H9 (cell line): ENCODE measurements around the gene SSH3. TPM values are rescaled to one million over a fixed set of nuclear protein-coding genes. Genes with fewer than 3 reads are reported as not detected.

ENCODE experiments used
- DNase-seq: peaks from one replicate; pipeline ENCODE4 v3.0.0-alpha.2; 2017
- H2AFZ ChIP-seq: one replicate; pipeline ENCODE4 v1.6.1; 2013; ENCODE audit warnings: mild to moderate bottlenecking, low read length, control low read depth, moderate library complexity
- H2AK5ac ChIP-seq: 2 replicates; pipeline ENCODE4 v1.6.1; 2013; ENCODE audit warnings: low read length, control low read depth, mixed read lengths; ENCODE audit not compliant: insufficient read length
- H2BK120ac ChIP-seq: one replicate; pipeline ENCODE4 v1.6.1; 2013; ENCODE audit warnings: low read depth, mild to moderate bottlenecking, low read length, control low read depth, inconsistent platforms; ENCODE audit not compliant: poor library complexity, severe bottlenecking
- H2BK12ac ChIP-seq: 2 replicates; pipeline ENCODE4 v1.6.1; 2013; ENCODE audit warnings: low read length, control low read depth, mixed read lengths, low read depth; ENCODE audit not compliant: insufficient read length
- H2BK15ac ChIP-seq: 2 replicates; pipeline ENCODE4 v1.6.1; 2013; ENCODE audit warnings: low read depth, low read length, control low read depth
- H2BK20ac ChIP-seq: one replicate; pipeline ENCODE4 v1.6.1; 2013; ENCODE audit warnings: low read depth, mild to moderate bottlenecking, low read length, control low read depth, inconsistent platforms; ENCODE audit not compliant: poor library complexity, severe bottlenecking
- H2BK5ac ChIP-seq: 2 replicates; pipeline ENCODE4 v1.6.1; 2013; ENCODE audit warnings: low read length, control low read depth, mixed read lengths; ENCODE audit not compliant: insufficient read length
- H3K14ac ChIP-seq: 2 replicates; pipeline ENCODE4 v1.6.1; 2013; ENCODE audit warnings: low read length, control low read depth; ENCODE audit not compliant: insufficient read depth
- H3K18ac ChIP-seq: 2 replicates; pipeline ENCODE4 v1.6.1; 2013; ENCODE audit warnings: low read depth, mild to moderate bottlenecking, mixed read lengths, low read length, control low read depth; ENCODE audit not compliant: insufficient read length
- H3K23ac ChIP-seq: 2 replicates; pipeline ENCODE4 v1.6.1; 2013; ENCODE audit warnings: low read length, control low read depth, mixed read lengths, low read depth; ENCODE audit not compliant: insufficient read length
- H3K23me2 ChIP-seq: 2 replicates; pipeline ENCODE4 v1.6.1; 2013; ENCODE audit warnings: low read depth, mild to moderate bottlenecking, mixed read lengths, low read length, control low read depth; ENCODE audit not compliant: insufficient read length, poor library complexity, severe bottlenecking
- H3K27ac ChIP-seq: 2 replicates; pipeline ENCODE4 v1.5.1; 2013; ENCODE audit warnings: low read length, control low read depth, mixed read lengths, low read depth; ENCODE audit not compliant: insufficient read length
- H3K27me3 ChIP-seq: 2 replicates; pipeline ENCODE4 v1.6.1; 2013; ENCODE audit warnings: low read length, control low read depth, inconsistent platforms; ENCODE audit not compliant: insufficient read depth
- H3K4ac ChIP-seq: 2 replicates; pipeline ENCODE4 v1.6.1; 2013; ENCODE audit warnings: low read depth, mild to moderate bottlenecking, control low read depth, inconsistent platforms, low read length, moderate library complexity
- H3K4me1 ChIP-seq: 2 replicates; pipeline ENCODE4 v1.6.1; 2013; ENCODE audit warnings: low read length, control low read depth, inconsistent platforms; ENCODE audit not compliant: insufficient read depth
- H3K4me2 ChIP-seq: 2 replicates; pipeline ENCODE4 v1.6.1; 2013; ENCODE audit warnings: low read length, control low read depth, mixed read lengths; ENCODE audit not compliant: insufficient read length, insufficient read depth
- H3K56ac ChIP-seq: 2 replicates; pipeline ENCODE4 v1.6.1; 2013; ENCODE audit warnings: low read depth, mild to moderate bottlenecking, mixed read lengths, low read length, control low read depth; ENCODE audit not compliant: insufficient read length
- H3K79me1 ChIP-seq: 2 replicates; pipeline ENCODE4 v1.6.1; 2013; ENCODE audit warnings: low read depth, mild to moderate bottlenecking, moderate library complexity, low read length, control low read depth, inconsistent platforms; ENCODE audit not compliant: insufficient read depth, poor library complexity, severe bottlenecking
- H3K79me2 ChIP-seq: 2 replicates; pipeline ENCODE4 v1.6.1; 2013; ENCODE audit warnings: low read length, control low read depth, inconsistent platforms; ENCODE audit not compliant: insufficient read depth
- H3K9ac ChIP-seq: 2 replicates; pipeline ENCODE4 v1.6.1; 2013; ENCODE audit warnings: low read length, control low read depth, mixed read lengths; ENCODE audit not compliant: insufficient read length; ENCODE audit errors: extremely low read depth
- H3K9me3 ChIP-seq: one replicate; pipeline ENCODE4 v1.6.1; 2013; ENCODE audit warnings: low read depth, low read length, inconsistent platforms; ENCODE audit not compliant: control insufficient read depth
- H3T11ph ChIP-seq: one replicate; pipeline ENCODE4 v1.6.1; 2013; ENCODE audit warnings: mild to moderate bottlenecking, low read length, control low read depth, inconsistent platforms
- H4K20me1 ChIP-seq: one replicate; pipeline ENCODE4 v1.6.1; 2013; ENCODE audit not compliant: control insufficient read depth, insufficient read length, insufficient read depth
- H4K5ac ChIP-seq: 2 replicates; pipeline ENCODE4 v1.6.1; 2013; ENCODE audit warnings: low read depth, mild to moderate bottlenecking, mixed read lengths, low read length, control low read depth; ENCODE audit not compliant: insufficient read length
- H4K8ac ChIP-seq: replicated peaks from 2 replicates; pipeline ENCODE4 v1.6.1; 2013; ENCODE audit warnings: low read length, control low read depth, mixed read lengths, low read depth; ENCODE audit not compliant: insufficient read length
- H4K91ac ChIP-seq: 2 replicates; pipeline ENCODE4 v1.6.1; 2013; ENCODE audit warnings: low read depth, mild to moderate bottlenecking, moderate library complexity, mixed read lengths, low read length, control low read depth; ENCODE audit not compliant: insufficient read length
- H3K27ac Mint-ChIP-seq, 3 experiments: 2 replicates in 2 of 3; 3 replicates in 1 of 3; pipeline ENCODE4 v1.8.0; 2020 to 2021; ENCODE audit warnings: mixed read lengths in 3 of 3, mild to moderate bottlenecking in 1 of 3, moderate library complexity in 1 of 3
- H3K27me3 Mint-ChIP-seq: 2 replicates; pipeline ENCODE4 v1.8.0; 2021; ENCODE audit warnings: low read depth, mild to moderate bottlenecking, moderate library complexity, mixed read lengths
- H3K36me3 Mint-ChIP-seq, 3 experiments: 2 replicates in 2 of 3; 3 replicates in 1 of 3; pipeline ENCODE4 v1.8.0; 2020 to 2021; ENCODE audit warnings: low read depth in 3 of 3, mixed read lengths in 3 of 3; ENCODE audit not compliant: insufficient read depth in 1 of 3
- H3K4me1 Mint-ChIP-seq, 2 experiments: 2 replicates each; pipeline ENCODE4 v1.8.0; 2020; ENCODE audit warnings: mixed read lengths in 2 of 2
- H3K4me3 Mint-ChIP-seq, 2 experiments: 2 replicates in 1 of 2; 3 replicates in 1 of 2; pipeline ENCODE4 v1.8.0; 2020 to 2021; ENCODE audit warnings: mild to moderate bottlenecking in 2 of 2, mixed read lengths in 2 of 2, moderate library complexity in 1 of 2
- H3K9me3 Mint-ChIP-seq, 2 experiments: 2 replicates in 1 of 2; 3 replicates in 1 of 2; pipeline ENCODE4 v1.8.0; 2020; ENCODE audit warnings: mild to moderate bottlenecking in 2 of 2, mixed read lengths in 2 of 2, moderate library complexity in 1 of 2
- WGBS: extraction: QIAGEN DNeasy Blood & Tissue Kit; methylation state at CpG from one replicate; pipeline ENCODE4 v1.1.7; 2013; ENCODE audit warnings: missing lambda C conversion rate, low lambda C conversion rate, mixed read lengths; ENCODE audit not compliant: insufficient read length; ENCODE audit errors: extremely low coverage; 5-methylcytosine and 5-hydroxymethylcytosine counted together
- total RNA-seq: library from RNA; stranded (reverse); gene quantifications from 2 replicates; pipeline ENCODE4 v1.2.1, GENCODE V29; 2021
- TF ChIP-seq, protein P1 (sequence below): fragments of 200-600 bp; sonication (generic); conservative IDR thresholded peaks from 3 replicates; pipeline ENCODE4 v1.8.0; 2021; ENCODE audit warnings: antibody characterized with exemption, mild to moderate bottlenecking

The SSH3 gene
- total RNA-seq, 1 experiment from 2014 or later: 42.2 TPM

DNA sequence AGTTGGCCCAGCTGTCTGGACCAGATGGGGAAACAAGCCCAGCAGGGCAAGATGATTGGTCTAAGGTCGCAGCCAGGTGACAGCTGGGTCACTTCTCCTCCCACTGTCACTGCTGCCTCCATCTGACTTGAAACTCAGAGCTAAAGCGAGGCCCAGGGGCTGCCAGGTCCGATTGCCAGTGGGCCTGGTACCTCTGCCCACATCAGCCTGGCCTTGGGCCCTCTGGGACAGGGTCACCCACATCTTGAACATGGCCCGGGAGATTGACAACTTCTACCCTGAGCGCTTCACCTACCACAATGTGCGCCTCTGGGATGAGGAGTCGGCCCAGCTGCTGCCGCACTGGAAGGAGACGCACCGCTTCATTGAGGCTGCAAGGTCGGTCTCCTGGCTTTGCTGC is 5.8 kb downstream of the SSH3 start:
- no peak overlapping the region for H4K91ac ChIP-seq
- no peaks in the 10 kb centered on the region for H3K4me1 ChIP-seq
- no peaks in the 10 kb centered on the region for H3K9me3 ChIP-seq
- Mint-ChIP-seq H3K36me3 (peaks cover 0 to 23% (median 8%) of the 10 kb centered on the region in 3 experiments; a peak in 5 of 7 replicates), H3K27ac (no peak overlapping the region), H3K4me3 (no peak overlapping the region), H3K27me3 (peaks cover 7% of the 10 kb centered on the region), H3K4me1 (peaks cover 4 to 7% of the 10 kb centered on the region in 2 experiments; a peak in 3 of 4 replicates), H3K9me3 (no peaks in the 10 kb centered on the region)
- H2AFZ ChIP-seq: no peak overlapping the region
- H4K5ac ChIP-seq: no peak overlapping the region
- TF ChIP-seq, protein P1, sequence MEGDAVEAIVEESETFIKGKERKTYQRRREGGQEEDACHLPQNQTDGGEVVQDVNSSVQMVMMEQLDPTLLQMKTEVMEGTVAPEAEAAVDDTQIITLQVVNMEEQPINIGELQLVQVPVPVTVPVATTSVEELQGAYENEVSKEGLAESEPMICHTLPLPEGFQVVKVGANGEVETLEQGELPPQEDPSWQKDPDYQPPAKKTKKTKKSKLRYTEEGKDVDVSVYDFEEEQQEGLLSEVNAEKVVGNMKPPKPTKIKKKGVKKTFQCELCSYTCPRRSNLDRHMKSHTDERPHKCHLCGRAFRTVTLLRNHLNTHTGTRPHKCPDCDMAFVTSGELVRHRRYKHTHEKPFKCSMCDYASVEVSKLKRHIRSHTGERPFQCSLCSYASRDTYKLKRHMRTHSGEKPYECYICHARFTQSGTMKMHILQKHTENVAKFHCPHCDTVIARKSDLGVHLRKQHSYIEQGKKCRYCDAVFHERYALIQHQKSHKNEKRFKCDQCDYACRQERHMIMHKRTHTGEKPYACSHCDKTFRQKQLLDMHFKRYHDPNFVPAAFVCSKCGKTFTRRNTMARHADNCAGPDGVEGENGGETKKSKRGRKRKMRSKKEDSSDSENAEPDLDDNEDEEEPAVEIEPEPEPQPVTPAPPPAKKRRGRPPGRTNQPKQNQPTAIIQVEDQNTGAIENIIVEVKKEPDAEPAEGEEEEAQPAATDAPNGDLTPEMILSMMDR: no peak
- no peak overlapping the region for H2BK5ac ChIP-seq
- H2BK15ac ChIP-seq: no peak overlapping the region
- H3K4ac ChIP-seq: no peak overlapping the region
- H4K20me1 ChIP-seq: no peaks in the 10 kb centered on the region
- H2BK20ac ChIP-seq: no peak overlapping the region
- H3K79me2 ChIP-seq: no peaks in the 10 kb centered on the region
- no peak overlapping the region for H4K8ac ChIP-seq
- H3K9ac ChIP-seq: no peak overlapping the region
- no peak overlapping the region for H3K27ac ChIP-seq
- no peak overlapping the region; the same call in 1 of the 2 replicates for H3K14ac ChIP-seq
- no peak overlapping the region for H3K4me2 ChIP-seq
- H2BK12ac ChIP-seq: no peak overlapping the region
- DNase-seq: no peak
- H3K18ac ChIP-seq: no peak overlapping the region
- H2BK120ac ChIP-seq: no peak overlapping the region
- H3K23me2 ChIP-seq: peaks cover 3% of the 10 kb centered on the region
- H2AK5ac ChIP-seq: no peak overlapping the region
- H3K27me3 ChIP-seq: no peaks in the 10 kb centered on the region
- no CpG with 5 or more reads among the region's 11 CpGs for WGBS
- no peak overlapping the region for H3K23ac ChIP-seq
- H3K79me1 ChIP-seq: no peaks in the 10 kb centered on the region
- H3K56ac ChIP-seq: no peak overlapping the region
- H3T11ph ChIP-seq: no peak overlapping the region
